Neuronal stem cell (in vitro differentiated cells): ENCODE data around the gene FAM24B.

ENCODE experiments used
- DNase-seq: peaks from one replicate; pipeline ENCODE4 v3.0.0-alpha.2; 2013; ENCODE audit warnings: low spot score
- H2AFZ ChIP-seq: one replicate; pipeline ENCODE4 v1.6.1; 2013; ENCODE audit warnings: mild to moderate bottlenecking, low read length, inconsistent platforms
- H2AK5ac ChIP-seq: 2 replicates; pipeline ENCODE4 v1.6.1; 2013; ENCODE audit warnings: low read depth, mild to moderate bottlenecking, inconsistent platforms, low read length, moderate library complexity, mixed read lengths
- H2BK120ac ChIP-seq: 2 replicates; pipeline ENCODE4 v1.6.1; 2013; ENCODE audit warnings: low read depth, mild to moderate bottlenecking, inconsistent platforms, low read length, moderate library complexity, mixed read lengths
- H2BK12ac ChIP-seq: one replicate; pipeline ENCODE4 v1.6.1; 2013; ENCODE audit warnings: low read length, inconsistent platforms
- H2BK15ac ChIP-seq: 2 replicates; pipeline ENCODE4 v1.6.1; 2013; ENCODE audit warnings: mild to moderate bottlenecking, low read length, inconsistent platforms, mixed read lengths
- H2BK5ac ChIP-seq: one replicate; pipeline ENCODE4 v1.6.1; 2013; ENCODE audit warnings: inconsistent platforms, mild to moderate bottlenecking, low read length, moderate library complexity
- H3K14ac ChIP-seq: one replicate; pipeline ENCODE4 v1.6.1; 2013; ENCODE audit warnings: low read length, inconsistent platforms
- H3K18ac ChIP-seq: 2 replicates; pipeline ENCODE4 v1.6.1; 2013; ENCODE audit warnings: low read length, inconsistent platforms
- H3K23ac ChIP-seq: 2 replicates; pipeline ENCODE4 v1.6.1; 2013; ENCODE audit warnings: low read depth, mild to moderate bottlenecking, mixed read lengths, low read length, inconsistent platforms; ENCODE audit not compliant: poor library complexity
- H3K27ac ChIP-seq: replicated peaks from 3 replicates; pipeline ENCODE4 v1.5.1; 2013; ENCODE audit warnings: low read length, inconsistent platforms
- H3K27me3 ChIP-seq, 3 experiments: 2 replicates each; pipeline ENCODE4 v1.6.1; 2013; ENCODE audit warnings: low read length in 3 of 3, mild to moderate bottlenecking in 2 of 3, inconsistent platforms in 1 of 3, low read depth in 1 of 3, mixed read lengths in 1 of 3, moderate library complexity in 1 of 3; ENCODE audit not compliant: control insufficient read depth in 3 of 3, insufficient read depth in 3 of 3
- H3K36me3 ChIP-seq, 2 donors: replicated peaks in 1 of 2; 2 replicates each; pipeline ENCODE4 v1.6.1; 2013; ENCODE audit warnings: low read length in 2 of 2; ENCODE audit not compliant: control insufficient read depth in 2 of 2, insufficient read depth in 2 of 2
- H3K4ac ChIP-seq: 2 replicates; pipeline ENCODE4 v1.6.1; 2013; ENCODE audit warnings: inconsistent platforms, mild to moderate bottlenecking, low read length, moderate library complexity
- H3K4me1 ChIP-seq, 2 donors: 1 replicate in 1 of 2; 2 replicates in 1 of 2; pipeline ENCODE4 v1.6.1; 2013; ENCODE audit warnings: low read length in 2 of 2, low read depth in 1 of 2; ENCODE audit not compliant: control insufficient read depth in 2 of 2, insufficient read depth in 1 of 2
- H3K4me2 ChIP-seq: one replicate; pipeline ENCODE4 v1.6.1; 2013; ENCODE audit warnings: mild to moderate bottlenecking, low read length, inconsistent platforms; ENCODE audit not compliant: insufficient read depth, poor library complexity, severe bottlenecking
- H3K4me3 ChIP-seq, 2 donors: 2 replicates each; pipeline ENCODE4 v1.5.1; 2013; ENCODE audit warnings: low read length in 2 of 2, mild to moderate bottlenecking in 2 of 2, inconsistent platforms in 1 of 2, moderate library complexity in 1 of 2
- H3K79me1 ChIP-seq: one replicate; pipeline ENCODE4 v1.6.1; 2013; ENCODE audit warnings: low read depth, mild to moderate bottlenecking, inconsistent platforms, low read length, moderate library complexity
- H3K9ac ChIP-seq: one replicate; pipeline ENCODE4 v1.6.1; 2013; ENCODE audit warnings: mild to moderate bottlenecking, low read depth, low read length, inconsistent platforms; ENCODE audit not compliant: poor library complexity
- H3K9me3 ChIP-seq, 2 donors: replicated peaks in 1 of 2; 2 replicates each; pipeline versions ENCODE3 to v1.6.1; 2013; ENCODE audit warnings: low read length in 2 of 2, mild to moderate bottlenecking in 2 of 2, inconsistent platforms in 1 of 2, low read depth in 1 of 2, mixed read lengths in 1 of 2, moderate library complexity in 1 of 2; ENCODE audit not compliant: control insufficient read depth in 2 of 2, insufficient read depth in 1 of 2
- H4K8ac ChIP-seq: one replicate; pipeline ENCODE4 v1.6.1; 2013; ENCODE audit warnings: low read depth, mild to moderate bottlenecking, inconsistent platforms, low read length, moderate library complexity
- H4K91ac ChIP-seq: one replicate; pipeline ENCODE4 v1.6.1; 2013; ENCODE audit warnings: low read length, low read depth, mild to moderate bottlenecking, inconsistent platforms; ENCODE audit not compliant: poor library complexity
- WGBS, 2 donors: extraction: QIAGEN DNeasy Blood & Tissue Kit; methylation state at CpG; one replicate each; pipeline ENCODE4 v1.1.7; 2013; ENCODE audit warnings: missing lambda C conversion rate in 2 of 2, mixed read lengths in 1 of 2; ENCODE audit not compliant: insufficient read length in 2 of 2, insufficient replicate concordance in 1 of 2; ENCODE audit errors: extremely low coverage in 2 of 2; 5-methylcytosine and 5-hydroxymethylcytosine counted together

The FAM24B gene

GRCh38 chr10:122878799-122879338 lies 512 bp downstream of the FAM24B start:
- Histone ChIP-seq H3K14ac (no peak overlapping the region), H2AFZ (no peak overlapping the region), H3K36me3 (no peaks in the 10 kb centered on the region), H3K4me2 (no peak overlapping the region), H3K27me3 (peaks cover 0 to 4% (median 0%) of the 10 kb centered on the region in 3 experiments), H3K4ac (no peak overlapping the region), H2BK5ac (peak overlapping the region; percentile 1), H3K9me3 (peaks cover 0 to 3% of the 10 kb centered on the region in 2 donors), H2BK15ac (no peak overlapping the region), H2AK5ac (peak overlapping the region; percentile 48), H4K91ac (no peak overlapping the region), H3K27ac (no peak overlapping the region), H3K18ac (no peak overlapping the region), H3K9ac (no peak overlapping the region), H3K23ac (no peak overlapping the region), H2BK120ac (no peak overlapping the region), H3K4me1 (peaks cover 12 to 14% of the 10 kb centered on the region in 2 donors), H2BK12ac (no peak overlapping the region), H3K4me3 (peak overlapping the region in 1 of 2 donors; percentile 72), H3K79me1 (no peaks in the 10 kb centered on the region), H4K8ac (no peak overlapping the region)
- no peak for DNase-seq
- WGBS, 2 donors = no CpG with 5 or more reads among the region's 14 CpGs

GRCh38 chr10:122877264-122877663 lies 2.1 kb downstream of the FAM24B start:
- Histone ChIP-seq H3K27me3 (peaks cover 0 to 1% (median 0%) of the 10 kb centered on the region in 3 experiments), H2BK5ac (no peak overlapping the region), H3K9ac (no peak overlapping the region), H3K4me3 (no peak overlapping the region), H3K27ac (peak overlapping the region; percentile 50), H2AK5ac (no peak overlapping the region), H3K79me1 (no peaks in the 10 kb centered on the region), H2AFZ (no peak overlapping the region), H2BK15ac (no peak overlapping the region), H4K91ac (no peak overlapping the region), H3K14ac (no peak overlapping the region), H2BK120ac (no peak overlapping the region), H3K4me1 (peaks cover 12 to 14% of the 10 kb centered on the region in 2 donors), H3K36me3 (no peaks in the 10 kb centered on the region), H4K8ac (no peak overlapping the region), H3K4me2 (no peak overlapping the region), H3K4ac (no peak overlapping the region), H3K9me3 (peaks cover 0 to 3% of the 10 kb centered on the region in 2 donors), H2BK12ac (no peak overlapping the region), H3K23ac (no peak overlapping the region), H3K18ac (no peak overlapping the region)
- no peak for DNase-seq
- no CpG with 5 or more reads among the region's 1 CpG for WGBS, 2 donors

DNA sequence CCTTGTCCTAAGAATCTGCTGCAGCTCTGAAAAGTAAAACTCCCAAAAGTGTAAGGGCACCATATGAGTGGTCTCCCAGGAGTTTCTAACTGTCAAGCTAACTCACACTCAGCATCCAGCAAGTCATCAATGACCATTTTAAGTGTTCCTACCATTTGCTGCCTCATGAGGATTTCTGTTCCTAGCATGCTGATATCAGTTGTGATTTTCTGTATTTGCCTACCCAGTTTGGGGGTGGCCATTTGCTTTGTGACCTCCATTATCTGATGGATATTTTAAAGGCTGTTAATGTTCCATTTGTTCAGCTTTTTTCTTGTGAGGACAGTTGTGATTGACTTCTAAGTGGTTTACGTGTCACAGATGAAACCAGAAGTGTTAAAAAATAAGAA lies 2.9 kb downstream of the FAM24B start:
- Histone ChIP-seq H3K18ac (no peak overlapping the region), H4K8ac (no peak overlapping the region), H3K36me3 (no peaks in the 10 kb centered on the region), H3K27ac (peak overlapping the region; percentile 74), H2BK12ac (no peak overlapping the region), H2BK120ac (no peak overlapping the region), H2BK15ac (no peak overlapping the region), H3K23ac (no peak overlapping the region), H3K4me2 (no peak overlapping the region), H3K79me1 (no peaks in the 10 kb centered on the region), H2AK5ac (no peak overlapping the region), H4K91ac (no peak overlapping the region), H3K9me3 (peaks cover 0 to 3% of the 10 kb centered on the region in 2 donors), H3K9ac (no peak overlapping the region), H3K4ac (no peak overlapping the region), H3K4me1 (peaks cover 12 to 14% of the 10 kb centered on the region in 2 donors), H3K4me3 (no peak overlapping the region), H2BK5ac (no peak overlapping the region), H2AFZ (no peak overlapping the region), H3K14ac (no peak overlapping the region), H3K27me3 (no peaks in the 10 kb centered on the region)
- WGBS, 2 donors = no CpG with 5 or more reads among the region's 1 CpG
- DNase-seq = no peak

DNA sequence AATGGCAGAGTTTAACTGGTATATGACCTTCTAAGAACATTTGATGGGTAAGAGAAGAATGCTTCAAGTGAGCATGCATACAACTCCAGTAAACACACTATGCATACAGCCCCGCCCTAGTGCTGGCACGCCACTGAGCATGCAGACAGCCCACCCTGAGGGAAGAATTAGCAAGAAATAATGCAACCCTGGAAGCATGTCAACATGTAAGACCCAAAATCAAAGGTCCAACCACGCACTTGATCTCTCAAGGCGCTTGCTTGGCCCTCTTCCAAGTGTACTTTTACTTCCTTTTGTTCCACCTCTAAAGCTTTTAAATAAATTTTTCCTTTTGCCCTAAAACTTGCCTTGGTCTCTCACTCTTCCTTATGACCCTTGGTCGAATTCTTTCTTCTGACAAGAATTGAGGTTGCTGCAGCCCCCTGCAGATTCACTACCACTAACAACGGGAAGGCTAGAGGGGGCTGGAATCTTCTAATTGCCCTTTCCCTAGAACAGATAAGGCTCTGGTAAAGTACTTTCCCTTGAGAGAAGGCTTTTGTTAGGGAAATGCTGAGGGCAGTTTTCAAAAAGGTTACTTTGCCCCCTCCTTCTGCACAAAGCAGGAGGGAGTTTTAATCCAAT lies 3.4 kb downstream of the FAM24B start:
- Histone ChIP-seq H3K9ac (no peak overlapping the region), H2BK120ac (no peak overlapping the region), H4K91ac (no peak overlapping the region), H3K27me3 (no peaks in the 10 kb centered on the region), H2BK12ac (no peak overlapping the region), H3K9me3 (peaks cover 0 to 3% of the 10 kb centered on the region in 2 donors), H3K4me1 (peaks cover 12 to 14% of the 10 kb centered on the region in 2 donors), H2BK5ac (no peak overlapping the region), H2BK15ac (no peak overlapping the region), H3K4me2 (peak overlapping the region; percentile 27), H3K4me3 (no peak overlapping the region), H3K36me3 (no peaks in the 10 kb centered on the region), H3K18ac (no peak overlapping the region), H3K27ac (peak overlapping the region; percentile 74), H2AFZ (no peak overlapping the region), H3K4ac (no peak overlapping the region), H2AK5ac (no peak overlapping the region), H4K8ac (no peak overlapping the region), H3K79me1 (no peaks in the 10 kb centered on the region), H3K14ac (no peak overlapping the region), H3K23ac (no peak overlapping the region)
- peak; percentile 36 for DNase-seq
- no CpG with 5 or more reads among the region's 6 CpGs for WGBS, 2 donors
